GM12878 (cell line): ENCODE measurements around the gene EPHB1. TPM values are rescaled to one million over a fixed set of nuclear protein-coding genes. Genes with fewer than 3 reads are reported as not detected.

Experiments used
- ATAC-seq: fragments of 200-7000 bp; cut with Tn5 transposase; 3 replicates; pipeline ENCODE4 v1.9.1; 2020; ENCODE audit warnings: mild to moderate bottlenecking, moderate library complexity
- BruUV-seq: library from RNA; stranded (reverse); fragments of 400-500 nt; replicated peaks from 2 replicates; lab custom pipeline; 2021; lab: Mats Ljungman, UMichigan
- CTCF ChIA-PET: fragments of 300-600 bp; sonication (Branson Sonifier 250); formaldehyde crosslinking; extraction: SDS; loops from one replicate; lab custom pipeline; 2021; ENCODE audit warnings: inconsistent platforms; lab: Yijun Ruan, JAX
- POLR2A ChIA-PET: fragments of 350-600 bp; formaldehyde crosslinking; extraction: SDS; loops from one replicate; lab custom pipeline; 2021; ENCODE audit warnings: inconsistent platforms; lab: Charles Lee
- RAD21 ChIA-PET: fragments of 300-600 bp; sonication (Branson Sonifier 250); formaldehyde crosslinking; loops from one replicate; lab custom pipeline; 2023; ENCODE audit warnings: antibody characterized with exemption; ENCODE audit not compliant: unreplicated experiment; lab: Charles Lee
- SMC1A ChIA-PET: fragments of 300-600 bp; sonication (Branson Sonifier 250); formaldehyde crosslinking; loops from one replicate; lab custom pipeline; 2023; ENCODE audit not compliant: unreplicated experiment, uncharacterized antibody; lab: Charles Lee
- DNase-seq: peaks from one replicate; pipeline ENCODE4 v3.0.0-alpha.2; 2011; ENCODE audit warnings: low read depth, low spot score
- FAIRE-seq: peaks from 3 replicates; lab custom pipeline; 2011; peaks lifted over from hg19 to GRCh38; lab: Jason Lieb, UNC
- H2AFZ ChIP-seq: 2 replicates; pipeline ENCODE4 v1.6.0; 2011; ENCODE audit warnings: low read depth, low read length, control low read depth; ENCODE audit not compliant: control insufficient read depth
- H3K27ac ChIP-seq: 2 replicates; pipeline ENCODE4 v1.5.1; 2011; ENCODE audit warnings: control low read depth; ENCODE audit not compliant: control insufficient read depth, insufficient read depth
- H3K27me3 ChIP-seq, 2 experiments: replicated peaks in 1 of 2; 2 replicates each; pipeline versions ENCODE4 v1.6.0 to v1.6.1; 2011; ENCODE audit warnings: low read length in 1 of 2; ENCODE audit not compliant: control insufficient read depth in 2 of 2, insufficient read depth in 2 of 2
- H3K36me3 ChIP-seq, 2 experiments: 2 replicates each; pipeline ENCODE4 v1.5.1; 2011; ENCODE audit warnings: low read length in 1 of 2; ENCODE audit not compliant: control insufficient read depth in 2 of 2, insufficient read depth in 2 of 2
- H3K4me1 ChIP-seq: 2 replicates; pipeline ENCODE4 v1.6.1; 2011; ENCODE audit warnings: mild to moderate bottlenecking, low read length, moderate library complexity, mixed read lengths; ENCODE audit not compliant: control insufficient read depth, insufficient read depth
- H3K4me2 ChIP-seq: 2 replicates; pipeline ENCODE4 v1.6.0; 2011; ENCODE audit warnings: control low read depth; ENCODE audit not compliant: control insufficient read depth, insufficient read depth
- H3K4me3 ChIP-seq: fragments of 200-600 bp; sonication (generic); 2 replicates; pipeline ENCODE4 v1.5.1; 2016
- H3K79me2 ChIP-seq: 2 replicates; pipeline ENCODE4 v1.6.0; 2011; ENCODE audit warnings: low read length; ENCODE audit not compliant: control insufficient read depth, insufficient read depth
- H3K9ac ChIP-seq: 2 replicates; pipeline ENCODE4 v1.8.0; 2011; ENCODE audit warnings: low read length, control low read depth, mixed read lengths; ENCODE audit not compliant: control insufficient read depth, insufficient read depth
- H3K9me3 ChIP-seq: replicated peaks from 3 replicates; pipeline ENCODE4 v1.5.1; 2011; ENCODE audit warnings: mild to moderate bottlenecking, low read length; ENCODE audit not compliant: control insufficient read depth, insufficient read depth
- H4K20me1 ChIP-seq: 2 replicates; pipeline ENCODE4 v1.6.0; 2011; ENCODE audit not compliant: control insufficient read depth, insufficient read depth
- KLF5 ChIP-seq: fragments of 450-650 bp; IDR thresholded peaks from 2 replicates; pipeline ENCODE4 v1.6.1; 2014; ENCODE audit warnings: mild to moderate bottlenecking; ENCODE audit not compliant: partially characterized antibody
- MYC ChIP-seq: IDR thresholded peaks from 2 replicates; pipeline ENCODE4 v1.6.1; 2011; ENCODE audit warnings: mild to moderate bottlenecking, low read length, moderate library complexity, inconsistent platforms; ENCODE audit not compliant: insufficient read depth, insufficient replicate concordance, insufficient read length, severe bottlenecking
- NKRF ChIP-seq: fragments of 450-650 bp; conservative IDR thresholded peaks from 2 replicates; pipeline ENCODE4 v1.6.1; 2017; ENCODE audit warnings: mild to moderate bottlenecking, moderate library complexity
- NRF1 ChIP-seq: conservative IDR thresholded peaks from 2 replicates; pipeline ENCODE4 v1.6.1; 2011; ENCODE audit warnings: mild to moderate bottlenecking, low read depth, low read length, improper control_type of control experiment
- POLR2AphosphoS5 ChIP-seq: IDR thresholded peaks from 2 replicates; pipeline ENCODE4 v1.6.1; 2011; ENCODE audit warnings: mild to moderate bottlenecking, low read length, inconsistent platforms
- RFX5 ChIP-seq: IDR thresholded peaks from 2 replicates; pipeline ENCODE4 v1.6.1; 2011; ENCODE audit warnings: low read depth, low read length, improper control_type of control experiment
- RUNX3 ChIP-seq: IDR thresholded peaks from 2 replicates; pipeline ENCODE4 v1.6.1; 2012; ENCODE audit warnings: low read length, inconsistent platforms
- SP1 ChIP-seq: IDR thresholded peaks from one replicate; pipeline ENCODE4 v1.6.1; 2011; ENCODE audit warnings: low read depth, low read length
- SRF ChIP-seq, 2 experiments: IDR thresholded peaks; 2 replicates each; pipeline ENCODE4 v1.6.1; 2011; ENCODE audit warnings: low read depth in 2 of 2, low read length in 2 of 2, mild to moderate bottlenecking in 1 of 2, moderate library complexity in 1 of 2
- TAF1 ChIP-seq: IDR thresholded peaks from 2 replicates; pipeline ENCODE4 v1.6.1; 2011; ENCODE audit warnings: mild to moderate bottlenecking, low read depth, low read length, borderline replicate concordance
- ZBED1 ChIP-seq: IDR thresholded peaks from 2 replicates; pipeline ENCODE4 v1.6.1; 2016; ENCODE audit warnings: borderline replicate concordance
- ZNF274 ChIP-seq: IDR thresholded peaks from one replicate; pipeline ENCODE4 v1.8.0; 2011; ENCODE audit not compliant: insufficient read length, insufficient read depth
- in situ Hi-C: fragments of 300-500 bp; cut with MboI; formaldehyde crosslinking; loops from 9 replicates; pipeline ENCODE4 v1.14.3; 2018; ENCODE audit warnings: mixed read lengths
- intact Hi-C: fragments of 100-400 bp; cut with micrococcal nuclease; formaldehyde crosslinking; loops from one replicate; pipeline ENCODE4 v1.14.2; 2022; ENCODE audit not compliant: unreplicated experiment
- polyA plus RNA-seq, 11 experiments: library from polyadenylated mRNA; depleted of rRNA in 4 of 11; unstranded in 6 of 11; stranded (reverse) in 5 of 11; fragments of >200 nt; fragmentation: Nextera tagmentation in 4 of 11; fragmentation: Illumina TruSeq in 1 of 11; extraction: Ambion mirVana in 4 of 11; extraction: Trizol in 1 of 11; gene quantifications; 1 replicate in 1 of 11; 2 replicates in 10 of 11; pipeline versions ENCODE4 v1.2.1 to v1.2.3, GENCODE V29; 2011 to 2016; ENCODE audit warnings: inconsistent platforms in 2 of 11, missing spikeins in 2 of 11, low read depth in 1 of 11
- total RNA-seq, 4 experiments: library from RNA; depleted of rRNA in 3 of 4; stranded (reverse); fragments of >200 nt in 3 of 4; fragmentation: Illumina TruSeq in 1 of 4; extraction: Trizol in 1 of 4; gene quantifications; 2 replicates each; pipeline versions ENCODE4 v1.2.1 to v1.2.3, GENCODE V29; 2013 to 2021

EPHB1 gene
- total and polyA plus RNA-seq, 10 of the 15 experiments (the other 5 are each of a cell fraction or from before 2014, with no cell fraction given), result 0.33 to 23.8 (median 1.2) TPM

- peaks cover 6% of the 10 kb centered on the region for H3K4me1 ChIP-seq
- H3K79me2 ChIP-seq, result no peaks in the 10 kb centered on the region; the same call in none of the 2 replicates
- intact Hi-C loops, result no loop called here
- no peak overlapping the region for H3K9ac ChIP-seq
- H3K9me3 ChIP-seq, result no peaks in the 10 kb centered on the region
- no peak for ATAC-seq
- ChIA-PET POLR2A (interaction anchor here (0.6 kb wide), 1 partner anchor 248 kb away, joined by 6 read pairs; no protein-coding TSS in a partner anchor), RAD21 (no interaction called here), CTCF (no interaction called here), SMC1A (interaction anchor here (0.9 to 1.3 kb wide), 3 partner anchors 11 to 275 kb away, joined by 3 read pairs; no protein-coding TSS in a partner anchor)
- H4K20me1 ChIP-seq, result no peaks in the 10 kb centered on the region
- in situ Hi-C loops, result no loop called here
- no peak overlapping the region for H3K27ac ChIP-seq
- H3K27me3 ChIP-seq, result no peaks in the 10 kb centered on the region
- H2AFZ ChIP-seq, result no peak overlapping the region
- no peak for DNase-seq
- no peak overlapping the region for H3K4me3 ChIP-seq
- TF ChIP-seq ZBED1 (no peak), TAF1 (no peak), NKRF (no peak), POLR2AphosphoS5 (no peak), MYC (no peak), SP1 (no peak), RFX5 (no peak), NRF1 (no peak), RUNX3 (no peak), KLF5 (no peak), ZNF274 (no peak), SRF (IDR thresholded peaks at IDR 0.05; ENCODE audit: low read depth in 2 of 2, low read length in 2 of 2) (no peak)
- BruUV-seq, result no TSS peak
- no peak overlapping the region for H3K4me2 ChIP-seq
- no peak for FAIRE-seq
- H3K36me3 ChIP-seq, result no peaks in the 10 kb centered on the region
These were observed 276.4 kb downstream of the EPHB1 start for GRCh38 chr3:135071483-135071882.
